ENCODE data around the gene PPM1B.
"Not testable (repeated sequence)": the region's sequence is repeated elsewhere in the genome, so short reads cannot be mapped to it uniquely, and the experiment has no call there.

PPM1B gene

GRCh38 chr2:44171442-44171841 lies 2.8 kb downstream of the PPM1B start:
- H3K9me3 ChIP-seq (ENCODE audit: control insufficient read depth, insufficient read depth, low read depth, low read length); H3K27ac ChIP-seq (ENCODE audit: extremely low read depth, low read depth, low read length); H3K4me1 ChIP-seq (ENCODE audit: control insufficient read depth, insufficient read depth, low read length); H3K4me3 ChIP-seq (ENCODE audit: low read depth, low read length); POLR2A ChIA-PET; H3K36me3 ChIP-seq (ENCODE audit: control insufficient read depth in 2 of 2, insufficient read depth in 1 of 2, low read length in 2 of 2): not testable (repeated sequence)
- CTCF ChIA-PET, result interaction anchor here (0.9 to 1.4 kb wide), 2 partner anchors 10 to 75 kb away, joined by 3 to 5 read pairs; no protein-coding TSS in a partner anchor
- TF ChIP-seq KLF10 (tag by site-specific recombination; IDR thresholded peaks at IDR 0.05), result 0 out of 2 replicates have a peak, but pooled peaks have one; percentile 5

- CTCF ChIA-PET, result interaction anchor here (0.6 to 0.9 kb wide), 4 partner anchors 9 to 52 kb away, joined by 3 read pairs; no protein-coding TSS in a partner anchor
Measured at GRCh38 chr2:44172576-44172975, 3.9 kb downstream of the PPM1B start.

GRCh38 chr2:44178950-44179349 lies 10.3 kb downstream of the PPM1B start:
- Histone ChIP-seq H3K9me3 (ENCODE audit: control insufficient read depth, insufficient read depth, low read depth, low read length) (no peaks in the 10 kb centered on the region), H3K4me1 (ENCODE audit: control insufficient read depth, insufficient read depth, low read length) (peaks cover 3% of the 10 kb centered on the region; the same call in 1 of the 2 replicates), H3K36me3 (ENCODE audit: control insufficient read depth in 2 of 2, insufficient read depth in 1 of 2, low read length in 2 of 2) (peaks cover 0 to 3% of the 10 kb centered on the region in 2 experiments; a peak in 1 of 3 replicates), H3K27ac (ENCODE audit: extremely low read depth, low read depth, low read length) (no peak overlapping the region), H3K4me3 (ENCODE audit: low read depth, low read length) (no peak overlapping the region)
- TF ChIP-seq ZNF747 (tag by site-specific recombination; IDR thresholded peaks at IDR 0.05), result no peak
- no peak for TF ChIP-seq KLF10 (tag by site-specific recombination; IDR thresholded peaks at IDR 0.05)
- TF ChIP-seq ZNF169 (tag by site-specific recombination; IDR thresholded peaks at IDR 0.05), result no peak
- no peak for TF ChIP-seq PRDM2 (tag by site-specific recombination; IDR thresholded peaks at IDR 0.05; ENCODE audit: borderline replicate concordance)
- TF ChIP-seq ZNF239 (tag by site-specific recombination; IDR thresholded peaks at IDR 0.05), result no peak
- TF ChIP-seq ZNF623 (tag by site-specific recombination; IDR thresholded peaks at IDR 0.05), result no peak
- CTCF ChIA-PET, result interaction anchor here (1.5 kb wide), 1 partner anchor 9 kb away, joined by 3 read pairs; no protein-coding TSS in a partner anchor
- POLR2A ChIA-PET, result no interaction called here

More at GRCh38 chr2:44172576-44172975, 3.9 kb downstream of the PPM1B start:
- Histone ChIP-seq H3K9me3 (ENCODE audit: control insufficient read depth, insufficient read depth, low read depth, low read length) (no peaks in the 10 kb centered on the region), H3K4me1 (ENCODE audit: control insufficient read depth, insufficient read depth, low read length) (peaks cover 3% of the 10 kb centered on the region; the same call in 1 of the 2 replicates), H3K4me3 (ENCODE audit: low read depth, low read length) (no peak overlapping the region), H3K27ac (ENCODE audit: extremely low read depth, low read depth, low read length) (no peak overlapping the region), H3K36me3 (ENCODE audit: control insufficient read depth in 2 of 2, insufficient read depth in 1 of 2, low read length in 2 of 2) (no peaks in the 10 kb centered on the region; a peak in 1 of 3 replicates)
- POLR2A ChIA-PET, result no interaction called here
- TF ChIP-seq ZNF654 (tag by site-specific recombination; IDR thresholded peaks at IDR 0.05; ENCODE audit: low read depth) (no peak), ZNF121 (tag by site-specific recombination; IDR thresholded peaks at IDR 0.05) (peak; percentile 69), ZSCAN23 (tag by site-specific recombination; IDR thresholded peaks at IDR 0.05) (no peak), KLF7 (tag by site-specific recombination; IDR thresholded peaks at IDR 0.05; ENCODE audit: borderline replicate concordance) (no peak)

GRCh38 chr2:44181648-44182047 lies 13.0 kb downstream of the PPM1B start:
- ChIA-PET CTCF (interaction anchor here (0.6 to 0.9 kb wide), 2 partner anchors 10 to 189 kb away, joined by 3 read pairs; no protein-coding TSS in a partner anchor), POLR2A (interaction anchor here (0.6 to 0.9 kb wide), 2 partner anchors 13 to 45 kb away, joined by 3 to 11 read pairs; partner anchors contain the start of gene PPM1B)
- Histone ChIP-seq H3K27ac (ENCODE audit: extremely low read depth, low read depth, low read length) (no peak overlapping the region), H3K4me3 (ENCODE audit: low read depth, low read length) (no peak overlapping the region), H3K4me1 (ENCODE audit: control insufficient read depth, insufficient read depth, low read length) (peaks cover 4% of the 10 kb centered on the region; the same call in 1 of the 2 replicates), H3K36me3 (ENCODE audit: control insufficient read depth in 2 of 2, insufficient read depth in 1 of 2, low read length in 2 of 2) (peaks cover 0 to 3% of the 10 kb centered on the region in 2 experiments; a peak in 1 of 3 replicates), H3K9me3 (ENCODE audit: control insufficient read depth, insufficient read depth, low read depth, low read length) (no peaks in the 10 kb centered on the region)
- TF ChIP-seq ZNF16 (tag by site-specific recombination; IDR thresholded peaks at IDR 0.05; ENCODE audit: low read depth) (no peak), ZNF530 (tag by site-specific recombination; IDR thresholded peaks at IDR 0.05; ENCODE audit: low read depth) (no peak), ZNF239 (tag by site-specific recombination; IDR thresholded peaks at IDR 0.05) (no peak), ZNF48 (tag by site-specific recombination; IDR thresholded peaks at IDR 0.05) (no peak), PBX3 (CRISPR knock-in tag; IDR thresholded peaks at IDR 0.05) (no peak), ZNF571 (tag by site-specific recombination; IDR thresholded peaks at IDR 0.05) (no peak), REPIN1 (tag by site-specific recombination; IDR thresholded peaks at IDR 0.05; ENCODE audit: low read depth) (no peak), SALL2 (tag by site-specific recombination; IDR thresholded peaks at IDR 0.05; ENCODE audit: borderline replicate concordance) (no peak), ZBTB49 (tag by site-specific recombination; IDR thresholded peaks at IDR 0.05; ENCODE audit: low read depth) (no peak)
